Femur (tissue), 1 donor: ENCODE measurements around the gene ANO4.
"Not testable (repeated sequence)": the region's sequence is repeated elsewhere in the genome, so short reads cannot be mapped to it uniquely, and the experiment has no call there.

Source experiments
- DNase-seq: peaks from one replicate; pipeline ENCODE4 v3.0.0-alpha.2; 2017

The ANO4 gene

DNA sequence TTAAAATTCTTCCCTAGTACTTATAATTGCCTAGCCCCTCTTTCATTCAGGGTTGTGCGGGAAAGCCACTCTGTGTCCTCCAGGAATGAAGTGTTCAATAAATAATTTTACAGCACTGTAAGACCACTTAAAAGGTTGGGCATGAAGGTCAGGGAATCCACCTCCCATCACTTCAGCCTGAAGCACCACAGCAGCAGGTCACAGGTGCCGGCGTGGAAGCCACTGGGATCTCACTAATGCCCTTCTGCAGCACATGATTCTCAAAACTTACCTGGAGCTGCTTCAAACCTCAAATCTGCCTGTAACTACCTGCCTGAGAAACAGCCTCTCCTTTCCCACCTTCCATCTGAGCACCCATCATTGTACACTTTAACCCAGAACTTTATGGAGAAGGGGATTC lies 159.5 kb downstream of the ANO4 start:
- no peak for DNase-seq

DNA sequence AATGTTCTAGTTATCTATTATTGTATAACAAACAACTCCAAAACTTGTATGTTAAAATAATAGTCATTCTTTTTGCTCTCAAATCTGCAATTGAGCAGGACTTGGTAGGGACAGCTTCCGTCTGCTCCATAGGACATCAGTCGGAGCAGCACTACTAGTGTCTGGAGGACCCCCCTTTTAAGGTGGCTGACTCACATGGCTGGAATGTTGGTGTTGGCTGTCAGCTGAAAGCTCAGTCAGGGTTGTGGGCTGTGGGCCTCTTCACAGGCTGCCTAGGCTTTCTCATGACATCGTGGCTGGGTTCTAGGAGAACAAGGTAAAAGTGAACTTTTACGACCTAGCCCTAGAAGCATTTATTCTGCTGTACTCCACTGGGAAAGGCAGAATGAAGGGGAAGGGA lies 160.6 kb downstream of the ANO4 start:
- DNase-seq: no peak

DNA sequence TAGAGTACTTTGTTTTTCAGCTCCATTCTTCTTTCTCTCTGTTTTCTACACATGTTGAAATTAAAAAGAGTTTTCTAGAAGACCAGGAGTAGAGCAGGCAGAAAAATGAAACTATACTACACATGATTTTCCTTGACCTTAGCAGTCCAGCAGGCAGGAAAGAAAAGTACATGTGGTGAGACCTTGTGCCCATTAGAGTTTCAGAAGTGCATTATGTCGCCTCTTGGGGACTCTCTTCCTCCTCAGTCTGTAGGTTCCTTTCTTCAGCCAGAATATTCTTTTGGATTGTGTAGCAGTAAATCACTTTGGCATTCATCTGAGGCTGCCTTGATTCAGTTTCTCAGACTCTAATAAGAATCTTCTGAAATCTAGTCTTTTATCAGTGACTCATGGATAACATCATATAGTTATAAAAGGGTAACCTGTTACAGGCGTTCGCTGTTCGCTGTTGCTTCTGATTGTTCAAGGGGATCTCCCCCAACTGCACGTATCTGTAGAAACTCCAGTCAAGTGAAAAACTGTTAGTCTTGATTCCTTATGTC lies 161.8 kb downstream of the ANO4 start:
- DNase-seq: no peak

DNA sequence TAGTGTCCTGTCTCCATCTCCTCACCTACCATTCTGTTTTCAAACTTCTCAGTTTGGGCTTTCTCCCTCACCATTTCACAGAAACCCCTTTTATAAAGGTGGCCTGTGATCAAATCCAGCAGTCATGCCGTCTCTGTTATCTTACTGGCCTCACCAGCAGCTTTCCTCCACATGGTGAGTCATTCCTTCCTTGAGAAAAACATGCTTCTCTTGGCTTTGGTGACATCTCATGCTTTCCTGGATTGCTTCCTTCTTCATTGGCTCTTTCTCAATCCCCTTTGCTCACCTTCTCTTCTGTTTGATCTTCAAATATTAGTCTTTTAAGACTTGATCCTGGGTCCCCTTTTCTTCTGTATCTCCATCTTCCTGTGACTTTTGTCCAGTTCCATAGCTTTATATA lies 164.9 kb downstream of the ANO4 start:
- DNase-seq: no peak

DNA sequence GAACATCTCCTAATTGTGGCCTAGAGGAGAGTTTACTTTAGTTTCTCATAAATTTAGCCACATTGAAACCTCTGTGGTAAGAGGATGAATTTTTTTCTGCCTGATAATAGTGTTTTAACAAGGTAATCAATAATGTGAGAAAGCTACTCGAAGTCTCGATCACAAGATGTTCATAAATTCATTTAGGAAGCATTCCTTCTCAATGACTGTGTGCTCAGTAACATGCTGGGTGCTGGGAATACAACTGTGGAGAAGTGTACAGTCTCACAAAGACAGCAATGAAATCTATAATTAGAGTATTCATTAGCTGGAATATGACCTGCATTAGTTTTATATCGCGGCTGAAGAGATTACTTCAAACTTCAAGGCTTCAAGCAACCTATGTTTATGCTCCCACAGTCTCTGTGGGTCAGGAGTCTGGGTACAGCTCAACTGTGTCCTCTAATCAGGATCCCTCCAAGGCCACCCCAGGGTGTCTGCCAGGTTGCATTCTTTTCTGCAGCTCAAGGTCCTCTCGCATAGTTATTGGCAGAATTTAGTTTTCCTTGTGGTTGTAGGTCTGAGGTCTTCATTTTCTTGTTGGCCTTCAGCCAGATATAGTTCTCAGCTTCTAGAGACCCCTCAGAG lies 167.6 kb downstream of the ANO4 start:
- DNase-seq: no peak

DNA sequence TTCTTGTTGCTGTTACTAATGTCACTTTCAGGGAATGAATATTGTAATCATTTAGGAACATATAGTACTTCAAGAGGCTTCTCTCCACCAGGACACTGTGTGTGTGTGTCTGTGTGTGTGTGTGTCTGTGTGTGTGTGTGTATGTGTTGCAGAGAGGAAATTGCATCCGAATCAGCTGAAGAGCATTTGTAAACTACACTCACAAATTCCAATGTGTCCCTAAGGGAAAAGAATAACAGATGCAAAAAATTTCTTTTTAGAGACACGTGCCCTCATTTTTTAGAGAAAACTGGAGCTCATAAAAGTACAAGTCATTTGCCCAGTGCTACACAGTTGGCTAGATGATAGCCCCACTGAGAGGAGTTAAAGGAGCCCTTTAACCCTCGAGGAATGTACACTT lies 168.8 kb downstream of the ANO4 start:
- DNase-seq: no peak

DNA sequence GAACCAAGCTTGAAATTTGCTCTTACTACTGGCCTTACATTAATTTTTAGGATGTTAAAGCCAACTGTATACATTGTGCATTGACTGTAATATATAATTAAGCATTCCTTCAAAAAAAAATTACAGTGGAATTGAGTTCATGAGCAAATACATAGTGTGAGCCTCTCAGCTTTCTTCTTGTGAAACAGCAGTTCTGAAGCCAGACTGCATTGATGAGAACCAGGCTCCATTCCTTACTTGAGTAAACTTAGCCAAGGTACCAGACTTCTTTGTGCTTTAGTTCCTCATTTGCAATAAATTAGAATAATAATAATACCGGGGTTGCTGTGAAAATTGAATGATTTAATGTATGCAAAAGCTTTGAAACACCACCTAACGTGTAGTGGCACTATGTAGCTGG lies 169.5 kb downstream of the ANO4 start:
- no peak for DNase-seq

DNA sequence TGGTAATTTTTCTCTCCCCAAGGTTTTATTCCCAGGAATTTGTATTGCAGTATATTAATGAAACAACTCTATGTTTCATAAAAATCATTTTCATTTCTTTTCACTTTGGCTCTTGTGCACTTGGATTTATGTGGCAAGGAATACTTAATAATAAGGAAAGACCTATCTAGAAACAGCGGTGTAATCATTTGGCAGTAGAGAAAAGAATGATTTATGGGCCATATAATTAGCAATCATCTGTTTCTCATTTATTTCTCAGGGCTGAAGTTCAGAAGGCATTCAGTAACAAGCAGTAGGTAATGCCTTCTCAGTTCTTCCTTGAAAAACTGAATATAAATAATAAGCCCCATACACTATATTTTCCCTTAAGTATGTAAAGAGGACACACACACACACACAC lies 172.6 kb downstream of the ANO4 start:
- no peak for DNase-seq

DNA sequence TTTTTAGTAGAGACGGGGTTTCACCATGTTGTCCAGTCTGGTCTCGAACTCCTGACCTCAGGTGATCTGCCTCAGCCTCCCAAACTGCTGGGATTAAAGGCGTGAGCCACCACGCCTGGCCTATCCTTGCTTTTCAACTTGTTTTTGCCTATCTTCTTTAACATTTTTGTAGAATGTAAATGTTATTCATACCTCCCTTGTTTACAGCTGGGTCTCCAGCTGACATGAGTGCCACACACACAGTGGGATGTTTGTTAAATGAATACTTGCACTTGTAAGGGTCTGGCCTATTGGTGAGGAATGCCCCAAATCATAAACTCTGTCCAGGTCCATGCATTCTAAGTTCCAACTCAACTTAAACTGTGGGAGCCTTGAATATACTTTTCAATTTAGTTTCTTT lies 176.3 kb downstream of the ANO4 start:
- DNase-seq: no peak

DNA sequence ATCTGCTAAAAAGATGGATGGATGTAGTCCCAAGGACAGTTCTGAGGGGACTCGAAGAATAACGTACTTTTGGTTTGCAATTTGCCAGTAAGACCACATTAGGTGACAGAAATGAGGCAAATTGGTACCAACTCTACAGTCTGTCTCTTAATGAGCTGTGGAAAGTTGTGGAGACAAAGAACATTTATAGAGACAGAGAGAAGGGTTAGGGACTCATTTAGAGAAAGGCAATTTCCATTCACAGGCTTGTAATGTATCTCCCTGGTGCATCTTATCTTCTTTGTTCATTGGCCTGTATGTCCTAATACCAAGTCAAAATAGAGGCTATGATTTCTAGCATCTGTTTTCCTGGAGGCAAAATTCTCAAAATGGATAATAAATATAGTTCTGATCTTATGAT lies 177.5 kb downstream of the ANO4 start:
- DNase-seq: no peak

DNA sequence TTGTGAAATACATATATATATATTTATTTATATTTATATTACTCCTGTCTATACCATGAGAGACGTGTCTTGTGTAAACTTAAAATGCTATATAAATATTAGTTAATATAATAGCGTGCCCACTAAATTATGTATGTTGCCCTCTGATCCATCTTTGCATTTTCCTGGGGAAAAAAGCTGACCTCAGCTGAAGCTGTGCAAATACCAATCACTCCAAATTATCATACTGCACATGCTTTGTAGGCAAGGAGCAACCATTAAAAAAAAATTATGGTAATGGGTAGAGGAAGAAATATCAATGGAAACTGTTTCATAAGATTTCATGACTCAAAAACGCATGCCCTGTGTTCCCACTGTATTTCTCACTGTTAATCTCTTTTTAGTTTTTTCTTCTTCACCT lies 179.8 kb downstream of the ANO4 start:
- no peak for DNase-seq

DNA sequence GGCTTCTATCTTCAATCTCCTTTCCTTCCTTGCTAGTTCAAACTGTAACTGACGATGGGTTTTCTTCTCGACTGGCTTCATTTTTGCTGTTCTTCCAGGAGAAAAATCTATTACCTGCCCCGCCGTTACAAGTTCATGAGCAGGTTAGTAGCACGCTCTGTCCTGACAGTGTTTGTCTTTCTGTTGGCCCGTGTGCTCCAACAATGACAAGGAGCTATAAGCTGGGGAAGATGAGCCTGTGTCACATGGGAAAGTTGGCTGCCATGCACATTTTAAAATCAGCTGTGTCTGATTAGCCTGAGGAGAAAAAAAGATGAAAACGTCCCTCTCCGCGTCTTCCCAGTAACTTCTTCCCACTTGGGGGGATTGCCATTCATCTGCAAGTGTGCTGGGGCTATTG lies 180.2 kb downstream of the ANO4 start:
- no peak for DNase-seq

DNA sequence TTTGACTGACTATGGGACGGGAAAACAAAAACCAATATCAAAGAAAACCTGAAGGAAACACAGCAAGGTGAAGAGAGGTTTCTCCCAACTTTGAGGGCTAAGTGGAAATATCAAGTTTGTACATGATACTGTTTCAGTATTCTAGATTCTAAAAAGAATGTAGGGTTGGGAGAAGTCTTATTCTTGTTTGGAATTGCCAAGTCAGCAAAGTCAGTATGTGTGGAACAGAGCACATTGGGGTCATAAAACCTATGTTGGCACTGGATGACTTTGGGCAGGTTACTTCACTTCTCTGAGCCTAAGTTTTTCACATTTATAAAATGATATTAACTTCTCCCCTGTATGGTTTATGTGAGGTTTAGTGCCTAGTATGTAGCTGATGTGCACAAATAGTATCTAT lies 182.2 kb downstream of the ANO4 start:
- DNase-seq: no peak

DNA sequence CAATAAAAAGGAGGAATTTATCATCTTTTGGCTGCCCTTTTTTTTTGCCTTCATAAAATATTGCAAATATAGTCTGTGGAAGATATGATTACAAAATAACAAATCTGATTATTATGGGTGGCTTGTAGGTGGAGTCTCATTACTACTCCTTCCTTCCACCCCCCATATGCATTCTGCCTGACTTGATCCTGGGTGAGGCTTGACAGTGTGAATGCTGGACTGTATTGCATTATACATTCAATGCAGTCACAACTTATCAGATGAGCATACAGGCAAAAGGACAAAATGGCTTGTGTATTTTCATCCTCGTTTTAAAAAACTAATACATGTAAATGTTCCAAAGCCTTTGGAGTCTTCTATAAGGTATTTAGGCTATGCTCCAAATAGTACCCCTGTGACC lies 186.3 kb downstream of the ANO4 start:
- DNase-seq: no peak

DNA sequence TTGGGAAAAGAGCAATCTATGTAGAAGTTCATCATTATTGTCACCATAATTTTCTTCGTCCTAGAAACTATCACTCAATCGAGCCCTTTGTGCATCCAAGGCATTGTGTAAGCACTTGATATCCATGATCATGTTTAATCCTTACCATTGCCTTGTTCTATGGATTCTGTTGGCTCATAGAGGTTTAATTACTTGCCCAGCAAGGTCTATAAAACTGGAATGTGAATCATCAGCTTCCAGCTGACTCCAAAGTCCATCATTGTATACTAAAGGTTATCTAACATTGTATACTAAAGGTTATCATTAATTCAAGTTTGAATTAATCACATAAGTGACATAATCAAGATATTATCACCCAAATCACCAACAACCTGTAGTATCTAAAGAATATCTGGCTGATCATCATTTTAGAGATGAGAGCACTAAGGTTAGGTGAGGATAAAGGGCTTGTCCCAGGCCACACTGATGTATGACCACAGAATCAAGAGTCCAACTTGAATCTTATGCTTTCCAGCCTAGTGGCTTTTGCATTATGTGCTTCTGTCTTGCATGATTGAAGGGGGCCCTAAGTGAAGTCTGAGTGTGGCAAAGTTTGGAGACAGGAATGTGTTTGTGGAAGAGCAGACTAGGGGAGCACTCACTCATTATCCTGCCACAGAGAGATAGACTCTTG lies 188.1 kb downstream of the ANO4 start:
- no peak for DNase-seq

DNA sequence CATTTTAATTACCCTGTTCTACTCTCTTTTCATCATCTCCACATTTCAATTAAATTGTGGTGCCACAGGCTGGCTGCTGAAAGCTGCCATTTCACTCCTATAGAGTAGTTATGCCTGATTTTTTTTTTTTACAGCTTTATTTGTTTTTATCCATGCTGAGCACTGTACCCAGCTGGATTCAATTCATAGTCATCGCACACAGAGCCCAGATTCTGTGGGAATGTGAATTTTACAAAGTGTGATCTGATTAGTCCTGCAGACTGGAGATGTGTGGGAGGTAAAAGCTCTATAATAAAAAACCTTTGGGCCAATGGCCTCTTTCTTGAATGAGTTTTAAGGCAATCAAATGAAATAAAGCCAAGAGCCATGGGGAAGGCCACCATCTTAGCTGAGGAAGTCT lies 190.2 kb downstream of the ANO4 start:
- DNase-seq: no peak

DNA sequence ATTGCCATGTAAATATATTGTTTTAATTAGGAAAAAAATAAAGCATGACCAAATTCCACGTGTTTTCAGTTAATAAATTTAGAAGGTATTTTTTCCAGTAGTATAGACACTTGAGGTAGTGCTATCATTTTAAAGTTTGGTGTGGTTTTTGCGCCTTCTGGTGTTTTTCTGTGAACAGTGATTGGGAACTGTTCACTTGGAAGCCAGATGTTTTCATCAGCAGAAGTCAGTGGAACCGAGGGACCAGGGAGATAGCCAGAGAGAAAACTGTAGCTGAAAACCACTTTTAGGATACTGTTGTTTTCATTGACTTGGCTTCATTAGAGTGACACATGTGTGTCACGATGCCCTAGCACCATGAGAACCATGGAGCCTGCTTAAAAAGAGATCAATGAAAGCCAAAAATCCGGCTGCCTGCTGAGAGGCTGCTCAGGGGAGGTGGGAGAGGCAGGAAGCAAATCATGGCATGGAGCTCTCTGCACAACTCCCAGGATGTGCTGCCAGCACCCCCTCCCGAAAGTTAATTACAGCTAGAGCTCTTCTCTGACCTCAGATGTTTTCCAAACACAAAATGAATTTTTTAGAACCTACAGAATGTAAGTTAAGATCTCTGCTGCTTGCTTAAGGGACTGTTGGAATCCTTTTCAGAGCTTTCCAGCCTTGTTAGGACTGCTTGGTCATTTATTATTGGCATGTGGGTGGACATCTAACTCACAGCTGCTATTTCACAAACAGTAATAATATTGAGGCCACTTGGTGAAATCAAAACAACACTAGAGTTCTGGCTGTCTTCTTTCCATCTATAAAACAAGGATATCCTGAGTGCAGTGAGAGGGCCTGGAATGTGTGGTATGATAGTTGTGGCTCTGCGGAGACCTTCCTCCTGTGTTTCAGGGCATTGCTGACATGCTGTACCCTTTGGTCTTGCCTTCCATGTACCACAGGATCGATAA lies 192.3 kb downstream of the ANO4 start:
- peak; percentile 21 for DNase-seq

DNA sequence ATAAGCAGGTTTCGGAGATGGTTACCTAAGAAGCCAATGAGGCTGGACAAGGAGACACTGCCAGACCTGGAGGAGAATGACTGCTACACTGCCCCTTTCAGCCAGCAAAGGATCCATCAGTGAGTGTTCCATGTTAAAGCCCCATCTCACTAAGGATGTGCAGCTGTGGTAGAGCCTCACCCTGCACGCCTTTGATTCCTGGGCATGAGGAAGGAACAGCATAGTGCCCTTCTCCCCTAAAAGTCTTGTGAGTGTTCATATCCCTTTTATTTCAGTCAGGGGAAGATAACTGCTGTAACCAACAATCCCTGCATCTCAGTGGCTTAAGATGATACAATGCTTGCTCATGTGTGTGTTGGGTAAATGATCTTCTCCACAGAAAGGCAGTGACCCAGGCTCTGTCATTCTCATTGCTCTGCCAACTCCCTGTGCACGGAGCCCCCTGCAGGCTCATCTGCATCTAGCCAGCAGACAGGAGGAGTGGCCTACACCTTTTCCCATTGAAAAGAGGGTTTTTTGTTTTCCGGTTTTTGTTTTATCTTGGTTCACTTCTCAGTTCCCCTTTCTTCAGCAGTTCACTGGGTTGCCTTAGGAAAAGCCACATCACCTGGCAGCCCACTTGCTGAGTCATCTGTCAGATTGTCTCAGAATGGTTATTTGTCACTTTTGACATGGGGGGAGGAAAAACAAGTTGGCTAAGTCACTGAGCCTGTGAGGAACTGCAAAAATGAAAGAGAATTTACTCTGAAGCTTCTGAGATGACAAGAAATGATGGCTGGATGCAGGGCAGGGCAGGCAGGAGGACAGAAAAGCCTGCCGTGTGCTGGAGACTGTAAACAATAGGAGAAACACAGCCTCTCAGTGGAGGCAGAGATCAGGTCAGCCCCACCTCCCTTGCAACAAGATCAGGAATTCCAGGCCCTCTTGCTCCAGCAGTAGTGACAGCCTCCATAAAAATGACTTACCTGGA lies 193.3 kb downstream of the ANO4 start:
- no peak for DNase-seq

DNA sequence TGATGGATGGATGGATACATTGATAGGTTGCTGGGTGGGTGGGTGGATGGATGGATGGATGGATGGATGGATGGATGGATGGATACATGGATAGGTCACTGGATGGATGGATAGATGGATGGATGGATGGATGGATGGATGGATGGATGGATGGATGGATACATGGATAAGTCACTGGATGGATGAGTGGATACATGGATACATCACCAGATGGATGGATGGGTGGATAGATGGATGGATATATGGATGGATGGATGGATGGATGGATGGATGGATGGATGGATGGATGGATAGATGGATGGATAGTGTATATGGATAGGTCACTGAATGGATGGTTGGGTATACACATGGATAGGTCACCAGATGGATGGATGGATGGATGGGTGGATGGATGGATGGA lies 194.9 kb downstream of the ANO4 start:
- DNase-seq: not testable (repeated sequence)

DNA sequence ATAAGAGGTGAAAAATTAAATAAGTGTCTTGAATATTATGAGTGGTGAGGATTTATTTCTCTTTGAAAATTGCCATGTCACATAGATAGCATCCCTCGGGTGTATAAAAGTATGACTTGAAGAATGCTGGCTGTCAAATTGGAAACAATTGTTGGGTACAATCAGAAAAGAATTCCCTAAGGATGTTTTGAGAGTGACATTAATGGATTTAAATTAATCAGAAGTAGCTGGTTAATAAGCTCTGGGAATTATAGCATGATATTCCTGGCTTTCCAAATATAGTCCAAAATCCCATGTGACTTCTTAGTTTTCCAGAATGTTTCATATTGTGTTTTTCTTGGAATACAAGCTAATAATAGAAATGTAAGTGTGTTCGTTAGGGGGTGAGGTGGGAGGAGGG lies 196.5 kb downstream of the ANO4 start:
- DNase-seq: no peak

DNA sequence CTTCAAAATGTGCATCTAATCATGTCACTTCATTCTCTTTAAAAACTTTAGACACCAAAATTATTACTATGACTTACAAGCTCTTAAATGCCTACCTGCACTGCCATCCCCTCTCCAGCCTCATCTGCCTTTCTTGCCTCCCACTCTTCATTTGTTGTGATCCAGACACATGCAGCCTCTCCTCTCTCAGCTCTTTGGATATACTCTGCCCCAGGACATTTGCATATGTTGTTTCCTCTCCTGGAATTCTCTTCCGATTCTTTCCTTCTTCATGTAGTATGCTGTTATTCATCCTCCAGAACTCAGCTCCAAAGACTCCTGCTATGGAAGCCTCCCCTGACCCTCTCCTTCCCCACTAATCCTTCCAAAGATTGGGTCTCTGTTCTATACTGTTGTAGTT lies 197.6 kb downstream of the ANO4 start:
- no peak for DNase-seq

DNA sequence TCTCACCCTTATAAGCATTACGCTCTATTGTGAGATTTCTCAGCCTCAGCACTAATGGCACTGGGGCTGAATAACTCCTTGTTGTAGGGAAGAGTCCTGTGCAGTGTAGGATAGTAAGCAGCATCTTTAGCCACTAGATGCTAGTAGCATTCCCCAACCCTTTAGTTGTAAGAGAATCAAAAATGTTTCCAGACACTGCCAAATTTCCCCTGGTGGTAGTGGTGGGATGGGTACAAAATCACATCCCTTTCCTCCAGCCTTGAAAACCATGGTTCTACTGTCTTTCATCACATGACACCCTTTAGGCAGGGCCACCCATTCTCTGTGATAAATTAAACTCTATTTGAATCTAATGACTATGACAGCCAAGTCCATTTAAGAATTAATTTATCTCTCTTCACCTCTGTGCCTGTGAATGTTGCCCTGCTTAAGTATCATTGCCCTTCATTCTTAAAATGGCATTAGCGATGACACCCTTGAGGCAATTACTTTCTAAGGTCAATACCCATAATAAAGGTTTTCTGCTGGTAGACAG lies 199.4 kb downstream of the ANO4 start:
- DNase-seq: no peak
